Coronary artery (tissue), 2 donors: ENCODE data around the gene USP44.

Source experiments
- DNase-seq: peaks from one replicate; pipeline ENCODE4 v3.0.0-alpha.2; 2017; ENCODE audit warnings: low spot score
- H3K27ac ChIP-seq, 2 donors: fragments of 200-600 bp; sonication (generic); one replicate each; pipeline ENCODE4 v1.5.1; 2016 to 2019
- H3K4me3 ChIP-seq: fragments of 200-600 bp; sonication (generic); 2 replicates; pipeline ENCODE4 v1.5.1; 2016; ENCODE audit warnings: mild to moderate bottlenecking, moderate library complexity
- TF ChIP-seq, protein P1 (sequence below): fragments of 200-600 bp; sonication (generic); IDR thresholded peaks from one replicate; pipeline ENCODE4 v1.5.1; 2019; ENCODE audit warnings: antibody characterized with exemption

USP44 gene

DNA sequence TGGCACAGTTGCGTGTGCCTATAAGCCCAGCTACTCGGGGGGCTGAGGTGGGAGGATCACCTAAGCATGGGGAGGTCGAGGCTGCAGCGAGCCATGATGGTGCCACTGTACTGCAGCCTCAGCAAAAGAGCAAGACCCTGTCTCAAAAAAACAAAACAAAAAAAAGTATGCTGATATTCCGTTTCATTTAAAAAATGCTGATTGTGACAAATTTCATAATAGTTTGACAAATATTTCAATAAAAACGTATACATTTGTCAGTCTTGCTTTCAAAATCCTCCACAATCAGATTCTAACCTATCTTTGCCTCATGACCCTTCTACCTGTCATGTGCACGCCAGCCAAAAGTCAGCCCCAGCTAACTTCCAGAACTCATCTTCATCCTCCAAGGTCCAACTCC is 9.8 kb downstream of the USP44 start:
- H3K4me3 ChIP-seq, result no peak overlapping the region
- DNase-seq, result no peak
- no peak overlapping the region for H3K27ac ChIP-seq
- TF ChIP-seq, protein P1, sequence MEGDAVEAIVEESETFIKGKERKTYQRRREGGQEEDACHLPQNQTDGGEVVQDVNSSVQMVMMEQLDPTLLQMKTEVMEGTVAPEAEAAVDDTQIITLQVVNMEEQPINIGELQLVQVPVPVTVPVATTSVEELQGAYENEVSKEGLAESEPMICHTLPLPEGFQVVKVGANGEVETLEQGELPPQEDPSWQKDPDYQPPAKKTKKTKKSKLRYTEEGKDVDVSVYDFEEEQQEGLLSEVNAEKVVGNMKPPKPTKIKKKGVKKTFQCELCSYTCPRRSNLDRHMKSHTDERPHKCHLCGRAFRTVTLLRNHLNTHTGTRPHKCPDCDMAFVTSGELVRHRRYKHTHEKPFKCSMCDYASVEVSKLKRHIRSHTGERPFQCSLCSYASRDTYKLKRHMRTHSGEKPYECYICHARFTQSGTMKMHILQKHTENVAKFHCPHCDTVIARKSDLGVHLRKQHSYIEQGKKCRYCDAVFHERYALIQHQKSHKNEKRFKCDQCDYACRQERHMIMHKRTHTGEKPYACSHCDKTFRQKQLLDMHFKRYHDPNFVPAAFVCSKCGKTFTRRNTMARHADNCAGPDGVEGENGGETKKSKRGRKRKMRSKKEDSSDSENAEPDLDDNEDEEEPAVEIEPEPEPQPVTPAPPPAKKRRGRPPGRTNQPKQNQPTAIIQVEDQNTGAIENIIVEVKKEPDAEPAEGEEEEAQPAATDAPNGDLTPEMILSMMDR, result no peak

DNA sequence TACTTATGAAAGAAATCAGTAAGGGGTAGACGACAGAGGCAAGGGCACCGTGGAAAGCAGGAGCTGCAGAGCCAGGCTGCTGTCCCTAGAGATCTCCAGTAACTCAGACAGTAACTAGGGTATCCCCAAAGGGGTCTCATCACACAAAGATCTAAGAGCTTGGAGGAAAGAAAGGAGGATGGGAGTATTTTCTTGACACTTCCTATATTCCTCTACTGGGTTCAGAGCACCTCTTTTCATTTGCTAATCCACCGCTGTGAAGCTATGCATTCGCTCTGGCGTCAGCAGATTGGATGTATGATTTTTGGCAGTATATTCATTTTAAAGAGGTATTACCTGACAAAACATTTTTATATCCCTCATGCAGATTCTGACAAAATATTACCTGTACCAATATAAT is 12.6 kb downstream of the USP44 start:
- TF ChIP-seq, protein P1, result no peak
- Histone ChIP-seq H3K27ac (no peak overlapping the region), H3K4me3 (no peak overlapping the region)
- no peak for DNase-seq

DNA sequence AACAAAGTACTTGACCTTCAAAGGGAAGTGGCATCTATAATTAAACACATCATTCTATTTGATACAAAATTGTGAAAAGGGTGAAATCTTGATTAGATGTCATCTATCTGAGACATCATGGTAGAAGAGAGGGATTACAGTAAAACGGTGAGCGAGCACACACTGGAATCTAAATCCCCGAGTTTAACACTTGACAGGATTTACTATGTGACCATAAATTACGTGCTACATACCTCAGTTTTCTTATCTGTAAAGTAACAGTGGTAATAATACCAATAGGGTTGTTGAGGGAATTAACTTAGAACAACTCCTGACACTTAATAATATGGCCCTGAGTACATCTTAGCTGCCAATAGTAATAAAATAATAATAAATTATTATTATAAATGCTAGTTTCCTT is 13.3 kb downstream of the USP44 start:
- TF ChIP-seq, protein P1, result no peak
- no peak for DNase-seq
- Histone ChIP-seq H3K4me3 (no peak overlapping the region), H3K27ac (no peak overlapping the region)

DNA sequence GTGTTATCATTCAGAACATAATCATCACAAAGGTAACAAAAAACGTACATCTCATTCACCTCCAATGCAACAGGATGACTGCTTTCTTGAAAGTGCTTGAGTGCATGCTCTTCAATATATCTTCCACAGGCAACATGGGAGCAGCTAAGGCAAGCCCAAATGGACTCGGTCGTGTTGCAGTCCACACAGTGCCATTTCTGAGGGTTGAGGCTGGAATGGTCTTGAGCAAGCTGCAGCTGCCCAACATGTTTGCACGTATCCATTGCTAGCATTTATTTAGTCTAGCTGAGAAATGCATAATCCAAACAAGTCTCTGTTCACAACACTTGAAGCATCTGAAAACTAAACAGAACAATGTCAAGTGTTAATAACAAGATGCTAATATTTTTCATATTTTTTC is 17.3 kb downstream of the USP44 start:
- TF ChIP-seq, protein P1, result no peak

DNA sequence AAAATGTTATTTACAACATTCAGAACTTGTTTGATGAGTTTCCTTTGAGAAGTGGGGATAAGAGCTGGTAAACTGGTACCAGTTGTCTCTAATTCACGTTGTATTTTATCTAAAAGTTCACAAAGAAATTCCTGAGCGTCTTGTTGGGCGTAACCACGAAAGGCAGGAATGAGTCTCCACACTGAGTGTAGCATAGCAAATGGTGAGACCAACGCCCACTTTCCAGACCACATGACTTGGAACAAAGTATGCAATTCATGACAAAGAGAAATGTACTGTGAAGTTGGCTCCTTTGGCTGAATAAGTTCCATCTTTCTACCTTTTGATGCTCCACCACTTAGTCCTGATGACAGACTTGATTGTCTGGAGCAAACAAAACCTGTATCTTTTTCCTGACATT is 18.4 kb downstream of the USP44 start:
- H3K4me3 ChIP-seq, result no peak overlapping the region
- no peak overlapping the region for H3K27ac ChIP-seq
- TF ChIP-seq, protein P1, result no peak
- DNase-seq, result no peak

More for the DNA sequence above, 17.3 kb downstream of the USP44 start:
- no peak for DNase-seq
- Histone ChIP-seq H3K27ac (no peak overlapping the region), H3K4me3 (no peak overlapping the region)

DNA sequence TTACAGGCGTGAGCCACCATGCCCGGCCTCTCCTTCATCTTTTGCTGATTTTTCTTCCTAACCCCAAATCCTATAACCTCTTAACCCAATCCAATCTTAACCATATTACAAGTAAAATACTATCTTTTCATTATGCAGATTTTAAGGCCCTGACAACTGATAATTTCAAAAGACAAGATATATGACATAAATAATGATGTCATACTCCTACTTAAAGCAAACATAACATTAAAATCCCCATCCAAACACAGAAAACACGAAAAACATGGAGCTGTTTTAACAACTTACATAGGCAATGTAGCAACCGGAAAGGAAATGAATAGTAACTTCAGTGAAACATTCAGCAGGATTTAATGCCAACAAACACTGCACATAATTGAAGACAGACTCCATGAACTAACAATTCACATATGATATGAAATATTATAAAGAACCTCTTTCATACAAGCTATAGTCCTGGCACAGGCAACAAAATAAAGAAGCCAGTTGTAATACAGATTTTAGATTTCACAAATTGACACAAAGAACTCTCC is 21.5 kb downstream of the USP44 start:
- TF ChIP-seq, protein P1, result no peak
- H3K4me3 ChIP-seq, result no peak overlapping the region
- no peak for DNase-seq
- H3K27ac ChIP-seq, result no peak overlapping the region

DNA sequence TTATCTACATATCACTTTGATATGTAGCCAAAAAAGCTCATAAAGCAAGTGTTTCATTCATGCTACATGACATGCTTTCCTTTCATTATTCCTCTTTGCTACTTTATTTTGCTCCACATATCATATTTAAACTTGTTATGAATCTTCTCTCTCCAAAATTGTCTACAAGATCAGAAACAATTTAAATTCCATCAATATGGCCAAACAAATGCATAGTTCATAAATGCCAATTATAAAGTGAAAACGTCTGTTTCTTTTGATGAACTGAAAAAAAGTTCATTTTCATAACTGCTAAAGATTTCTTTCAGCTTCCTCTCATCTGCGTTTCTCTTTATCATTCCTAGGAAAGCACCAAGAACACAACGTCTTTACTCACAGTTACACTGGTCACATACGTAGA is 22.8 kb downstream of the USP44 start:
- Histone ChIP-seq H3K27ac (no peak overlapping the region), H3K4me3 (no peak overlapping the region)
- no peak for DNase-seq
- TF ChIP-seq, protein P1, result no peak
